IgD-negative memory B cell (primary cell): ENCODE data around the gene SOX5. TPM values are rescaled to one million over a fixed set of nuclear protein-coding genes. Genes with fewer than 3 reads are reported as not detected.

Experiments
- H3K27ac Mint-ChIP-seq, 3 donors: one replicate each; pipeline ENCODE4 v1.8.0; 2020 to 2022; ENCODE audit warnings: mild to moderate bottlenecking in 3 of 3, mixed read lengths in 3 of 3, moderate library complexity in 1 of 3
- H3K27me3 Mint-ChIP-seq: one replicate; pipeline ENCODE4 v1.8.0; 2021; ENCODE audit warnings: mixed read lengths
- H3K36me3 Mint-ChIP-seq: one replicate; pipeline ENCODE4 v1.8.0; 2020; ENCODE audit warnings: mild to moderate bottlenecking, mixed read lengths
- H3K4me1 Mint-ChIP-seq, 3 donors: one replicate each; pipeline ENCODE4 v1.8.0; 2020 to 2022; ENCODE audit warnings: mixed read lengths in 3 of 3, mild to moderate bottlenecking in 1 of 3
- H3K4me3 Mint-ChIP-seq, 4 donors: one replicate each; pipeline ENCODE4 v1.8.0; 2020 to 2022; ENCODE audit warnings: mild to moderate bottlenecking in 4 of 4, mixed read lengths in 4 of 4, moderate library complexity in 3 of 4
- H3K9me3 Mint-ChIP-seq, 3 donors: one replicate each; pipeline ENCODE4 v1.8.0; 2020 to 2021; ENCODE audit warnings: mixed read lengths in 3 of 3, mild to moderate bottlenecking in 1 of 3
- polyA plus RNA-seq: library from polyadenylated mRNA; unstranded; fragments of 300-500 nt; fragmentation: Illumina TruSeq; gene quantifications from one replicate; pipeline ENCODE4 v1.2.3, GENCODE V29; 2021

SOX5 gene
- polyA plus RNA-seq, 1 donor from 2014 or later, result 11.0 TPM

GRCh38 chr12:23566133-23566532 is 383.3 kb downstream of the SOX5 start:
- peaks cover 3% of the 10 kb centered on the region for H3K36me3 Mint-ChIP-seq
- H3K9me3 Mint-ChIP-seq, result peaks cover 0 to 2% (median 0%) of the 10 kb centered on the region in 3 donors
- H3K27ac Mint-ChIP-seq, result no peak overlapping the region
- no peaks in the 10 kb centered on the region for H3K27me3 Mint-ChIP-seq
- H3K4me1 Mint-ChIP-seq, result peaks cover 0 to 8% (median 1%) of the 10 kb centered on the region in 3 donors
- H3K4me3 Mint-ChIP-seq, result no peak overlapping the region

GRCh38 chr12:23564451-23565152 is 384.9 kb downstream of the SOX5 start:
- no peaks in the 10 kb centered on the region for H3K27me3 Mint-ChIP-seq
- H3K27ac Mint-ChIP-seq, result no peak overlapping the region
- H3K4me3 Mint-ChIP-seq, result no peak overlapping the region
- peaks cover 0 to 8% (median 1%) of the 10 kb centered on the region in 3 donors for H3K4me1 Mint-ChIP-seq
- H3K36me3 Mint-ChIP-seq, result peaks cover 2% of the 10 kb centered on the region
- H3K9me3 Mint-ChIP-seq, result peaks cover 0 to 2% (median 0%) of the 10 kb centered on the region in 3 donors

DNA sequence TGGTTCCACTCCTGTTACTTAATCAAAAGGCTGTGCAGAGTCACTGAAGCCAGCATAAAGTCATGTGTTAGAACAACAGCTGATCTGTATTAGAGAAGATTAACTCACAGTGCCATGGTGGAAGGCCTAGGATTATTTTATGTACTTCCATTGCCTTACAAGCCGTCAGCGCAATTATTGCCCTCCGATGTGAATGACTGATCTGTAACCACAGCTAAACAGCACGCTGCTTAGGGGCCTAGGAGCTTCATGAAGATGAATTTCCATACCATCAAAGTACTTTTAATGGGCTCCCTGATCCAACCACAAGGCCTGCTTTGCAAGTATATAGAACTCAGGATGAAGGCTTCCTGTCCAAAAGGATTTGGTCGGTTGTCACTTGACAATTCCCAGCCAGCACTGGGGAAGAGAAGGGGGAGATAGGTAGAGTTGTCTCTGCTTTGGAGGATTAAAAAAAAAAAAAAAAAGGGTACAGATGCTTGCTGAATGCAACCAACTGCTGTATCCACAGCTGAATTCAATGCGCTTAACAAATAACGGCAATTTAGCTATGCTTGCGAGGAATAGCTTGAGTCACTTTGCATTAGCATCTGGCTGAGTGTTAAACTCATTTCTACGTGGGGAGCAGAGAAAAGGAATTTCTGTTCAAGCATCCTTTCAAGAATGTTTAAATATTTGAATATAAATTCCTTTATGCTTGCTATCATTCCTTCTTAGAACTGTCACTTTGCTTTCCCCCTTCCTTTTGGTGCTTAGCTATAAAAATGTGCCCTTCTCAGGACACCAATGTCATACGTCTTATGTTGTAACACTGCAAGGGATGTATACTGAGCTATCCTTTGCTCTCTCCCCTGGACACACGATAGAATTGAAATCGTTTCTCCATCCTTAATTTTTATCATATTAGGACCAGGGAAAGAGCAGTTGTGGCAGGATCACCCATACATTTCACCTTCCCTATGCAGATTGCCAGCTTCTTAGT is 387.8 kb downstream of the SOX5 start:
- no peak overlapping the region for H3K27ac Mint-ChIP-seq
- peaks cover 0 to 5% (median 0%) of the 10 kb centered on the region in 3 donors for H3K9me3 Mint-ChIP-seq
- H3K36me3 Mint-ChIP-seq, result no peaks in the 10 kb centered on the region
- H3K27me3 Mint-ChIP-seq, result no peaks in the 10 kb centered on the region
- no peaks in the 10 kb centered on the region for H3K4me1 Mint-ChIP-seq
- no peak overlapping the region for H3K4me3 Mint-ChIP-seq

DNA sequence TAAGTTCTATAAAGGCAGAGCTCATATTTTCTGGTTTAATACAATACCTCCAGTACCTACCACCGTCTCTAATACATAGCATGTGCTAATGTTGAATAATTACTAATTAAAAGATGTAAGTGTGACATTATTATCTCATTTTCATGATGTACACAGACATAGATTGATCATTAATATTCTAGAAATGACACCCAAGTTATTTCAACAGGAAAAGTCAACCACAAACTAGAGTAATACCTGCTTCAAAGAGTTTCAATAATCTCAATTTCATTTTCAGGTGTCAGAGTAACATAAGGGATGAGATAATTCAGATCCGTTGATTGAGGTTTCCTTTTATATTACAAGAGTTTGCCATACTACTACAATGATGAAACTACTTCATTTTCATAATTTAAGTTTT is 388.9 kb downstream of the SOX5 start:
- H3K9me3 Mint-ChIP-seq, result peaks cover 0 to 5% (median 0%) of the 10 kb centered on the region in 3 donors
- H3K27me3 Mint-ChIP-seq, result no peaks in the 10 kb centered on the region

GRCh38 chr12:23559268-23559753 is 390.2 kb downstream of the SOX5 start:
- no peaks in the 10 kb centered on the region for H3K4me1 Mint-ChIP-seq
- H3K27ac Mint-ChIP-seq, result no peak overlapping the region
- no peak overlapping the region for H3K4me3 Mint-ChIP-seq
- no peaks in the 10 kb centered on the region for H3K36me3 Mint-ChIP-seq
- H3K27me3 Mint-ChIP-seq, result no peaks in the 10 kb centered on the region
- H3K9me3 Mint-ChIP-seq, result peaks cover 0 to 5% (median 0%) of the 10 kb centered on the region in 3 donors

More for the DNA sequence above, 388.9 kb downstream of the SOX5 start:
- H3K27ac Mint-ChIP-seq, result no peak overlapping the region
- H3K4me1 Mint-ChIP-seq, result no peaks in the 10 kb centered on the region
- no peak overlapping the region for H3K4me3 Mint-ChIP-seq
- no peaks in the 10 kb centered on the region for H3K36me3 Mint-ChIP-seq

DNA sequence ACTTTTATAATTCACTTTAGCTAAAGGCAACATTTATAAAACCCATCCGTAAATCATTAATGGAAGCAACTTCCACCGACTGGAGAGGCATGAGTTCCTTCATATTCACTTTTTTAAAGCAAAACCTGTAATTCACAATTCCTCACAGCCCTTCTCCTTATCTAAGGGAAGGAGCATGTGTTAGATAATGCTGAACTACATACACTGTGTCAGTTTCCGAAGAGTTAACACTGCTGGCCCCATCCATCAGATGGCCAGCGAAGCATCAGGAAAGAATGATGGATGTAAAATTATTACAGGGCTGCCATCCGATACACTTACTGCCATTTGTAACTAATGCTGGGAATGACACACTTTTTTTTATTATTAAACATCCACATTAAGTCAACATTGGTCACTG is 392.8 kb downstream of the SOX5 start:
- Mint-ChIP-seq H3K9me3 (peaks cover 0 to 5% (median 2%) of the 10 kb centered on the region in 3 donors), H3K27me3 (no peaks in the 10 kb centered on the region), H3K36me3 (no peaks in the 10 kb centered on the region), H3K4me1 (no peaks in the 10 kb centered on the region), H3K27ac (no peak overlapping the region), H3K4me3 (no peak overlapping the region)

DNA sequence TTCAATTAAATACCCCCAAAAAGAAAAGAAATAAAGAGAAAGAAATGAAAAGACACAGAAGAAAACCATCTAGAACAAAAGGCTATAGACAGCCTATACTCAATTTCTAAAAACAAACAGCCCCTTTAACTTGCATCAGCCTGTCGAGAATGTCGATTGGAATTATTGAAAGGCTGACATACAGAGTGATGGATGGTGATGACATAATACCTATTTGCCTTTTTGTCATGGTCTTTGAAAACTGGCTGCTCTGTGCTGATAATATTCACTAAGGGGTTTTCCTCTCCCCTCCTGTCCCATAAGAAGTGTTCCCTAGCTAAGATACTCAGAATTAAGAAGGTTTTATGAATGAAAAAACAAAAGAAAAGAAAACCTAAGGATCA is 393.7 kb downstream of the SOX5 start:
- no peaks in the 10 kb centered on the region for H3K36me3 Mint-ChIP-seq
- no peak overlapping the region for H3K27ac Mint-ChIP-seq
- H3K27me3 Mint-ChIP-seq, result no peaks in the 10 kb centered on the region
- H3K4me3 Mint-ChIP-seq, result no peak overlapping the region
- no peaks in the 10 kb centered on the region for H3K4me1 Mint-ChIP-seq
- peaks cover 0 to 5% (median 2%) of the 10 kb centered on the region in 3 donors for H3K9me3 Mint-ChIP-seq

GRCh38 chr12:23555180-23555824 is 394.2 kb downstream of the SOX5 start:
- Mint-ChIP-seq H3K27me3 (no peaks in the 10 kb centered on the region), H3K36me3 (no peaks in the 10 kb centered on the region), H3K4me1 (no peaks in the 10 kb centered on the region), H3K4me3 (no peak overlapping the region), H3K27ac (no peak overlapping the region), H3K9me3 (peaks cover 0 to 5% (median 2%) of the 10 kb centered on the region in 3 donors)

DNA sequence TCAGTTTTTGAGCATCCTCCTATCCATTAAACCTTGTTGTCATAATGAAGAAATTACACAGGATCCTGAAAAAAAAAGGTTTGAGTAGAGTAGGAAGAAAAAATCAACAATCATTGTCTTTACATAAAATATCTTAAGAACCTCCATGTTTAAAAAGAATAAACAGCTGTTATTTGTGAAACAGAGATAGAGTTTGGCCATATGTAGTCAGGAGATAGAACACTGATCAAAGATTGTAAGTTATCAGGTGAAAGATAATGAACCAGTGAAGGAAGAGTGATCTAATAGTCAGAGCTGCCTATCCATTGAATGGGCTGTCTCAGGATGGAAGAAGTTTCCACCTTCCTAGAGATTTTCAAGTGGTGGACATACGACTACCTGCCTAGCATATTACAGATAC is 397.1 kb downstream of the SOX5 start:
- peaks cover 0 to 2% (median 0%) of the 10 kb centered on the region in 3 donors for H3K9me3 Mint-ChIP-seq
- no peaks in the 10 kb centered on the region for H3K27me3 Mint-ChIP-seq
- H3K27ac Mint-ChIP-seq, result no peak overlapping the region
- H3K4me1 Mint-ChIP-seq, result no peaks in the 10 kb centered on the region
- no peaks in the 10 kb centered on the region for H3K36me3 Mint-ChIP-seq
- no peak overlapping the region for H3K4me3 Mint-ChIP-seq

DNA sequence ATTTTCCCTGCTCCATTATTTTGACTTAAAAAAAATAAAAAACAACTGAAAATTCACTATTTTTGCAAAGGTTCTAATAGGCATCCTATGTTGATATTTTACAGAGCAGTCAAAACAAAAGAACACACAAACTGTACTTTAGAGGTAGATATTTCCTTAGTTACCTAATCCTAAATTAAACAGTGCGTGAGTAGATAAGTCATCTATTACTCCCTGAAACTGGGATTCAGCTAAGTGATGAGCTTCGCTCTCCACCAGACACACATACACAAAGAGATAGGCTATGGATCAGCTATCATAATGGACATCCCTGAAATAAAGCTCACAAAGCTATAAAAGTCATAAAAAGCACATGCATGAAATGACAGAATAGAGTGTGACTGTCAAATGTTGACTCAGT is 398.7 kb downstream of the SOX5 start:
- no peak overlapping the region for H3K27ac Mint-ChIP-seq
- H3K27me3 Mint-ChIP-seq, result no peaks in the 10 kb centered on the region
- H3K36me3 Mint-ChIP-seq, result no peaks in the 10 kb centered on the region
- no peaks in the 10 kb centered on the region for H3K4me1 Mint-ChIP-seq
- H3K9me3 Mint-ChIP-seq, result peaks cover 0 to 2% (median 0%) of the 10 kb centered on the region in 3 donors
- H3K4me3 Mint-ChIP-seq, result no peak overlapping the region

- H3K4me1 Mint-ChIP-seq, result no peaks in the 10 kb centered on the region
Observed at GRCh38 chr12:23548742-23549141, 400.7 kb downstream of the SOX5 start.

DNA sequence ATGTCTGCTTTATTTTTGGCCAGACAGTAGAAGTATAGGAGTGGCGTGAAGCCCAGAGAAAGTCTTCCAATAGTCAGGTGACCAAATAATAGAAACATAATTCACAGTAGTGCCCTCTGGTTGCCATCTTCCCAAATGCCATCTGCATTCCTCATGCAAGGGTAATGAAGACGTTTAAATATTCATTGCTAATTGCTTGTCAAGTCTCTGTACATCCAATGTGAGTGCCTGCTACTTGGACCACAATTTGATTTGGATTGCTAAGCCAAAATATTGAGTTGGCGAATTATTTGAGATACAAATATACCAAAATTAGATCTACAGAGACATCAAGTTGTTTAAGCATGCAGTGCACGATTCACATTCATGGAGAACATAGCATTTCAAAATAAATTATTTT is 402.7 kb downstream of the SOX5 start:
- H3K36me3 Mint-ChIP-seq, result no peaks in the 10 kb centered on the region
- H3K27ac Mint-ChIP-seq, result no peak overlapping the region
- no peaks in the 10 kb centered on the region for H3K4me1 Mint-ChIP-seq
- no peaks in the 10 kb centered on the region for H3K27me3 Mint-ChIP-seq
- no peak overlapping the region for H3K4me3 Mint-ChIP-seq
- no peaks in the 10 kb centered on the region for H3K9me3 Mint-ChIP-seq

More at GRCh38 chr12:23548742-23549141, 400.7 kb downstream of the SOX5 start:
- Mint-ChIP-seq H3K4me3 (no peak overlapping the region), H3K27me3 (no peaks in the 10 kb centered on the region), H3K36me3 (no peaks in the 10 kb centered on the region), H3K9me3 (no peaks in the 10 kb centered on the region), H3K27ac (no peak overlapping the region)

DNA sequence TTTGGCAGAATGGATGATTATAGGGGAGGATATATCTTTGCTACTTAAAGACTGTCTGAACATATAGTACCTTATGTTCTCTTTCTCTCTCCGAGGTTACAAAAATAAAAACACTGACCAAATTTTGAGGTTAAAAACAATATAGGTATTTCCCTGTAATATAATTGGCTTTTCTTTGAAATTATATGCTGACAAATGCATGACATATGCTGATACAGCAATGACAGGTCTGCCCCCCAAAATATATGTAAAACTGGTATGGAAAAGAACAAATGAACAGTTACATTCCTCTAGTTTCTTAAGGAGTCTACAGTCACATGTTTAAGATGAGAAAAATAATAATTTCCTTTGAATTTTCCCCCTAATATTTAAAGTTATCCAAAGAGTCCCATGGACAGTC is 405.7 kb downstream of the SOX5 start:
- no peak overlapping the region for H3K27ac Mint-ChIP-seq
- no peak overlapping the region for H3K4me3 Mint-ChIP-seq
- no peaks in the 10 kb centered on the region for H3K27me3 Mint-ChIP-seq
- H3K4me1 Mint-ChIP-seq, result no peaks in the 10 kb centered on the region
- H3K9me3 Mint-ChIP-seq, result no peaks in the 10 kb centered on the region
- peaks cover 4% of the 10 kb centered on the region for H3K36me3 Mint-ChIP-seq

- Mint-ChIP-seq H3K4me1 (no peaks in the 10 kb centered on the region), H3K27ac (no peak overlapping the region)
Observed at GRCh38 chr12:23542187-23542586, 407.3 kb downstream of the SOX5 start.

GRCh38 chr12:23540572-23540971 is 408.9 kb downstream of the SOX5 start:
- no peak overlapping the region for H3K4me3 Mint-ChIP-seq
- no peak overlapping the region for H3K27ac Mint-ChIP-seq
- H3K27me3 Mint-ChIP-seq, result no peaks in the 10 kb centered on the region
- H3K9me3 Mint-ChIP-seq, result peaks cover 0 to 4% (median 0%) of the 10 kb centered on the region in 3 donors
- H3K4me1 Mint-ChIP-seq, result peaks cover 6 to 11% (median 10%) of the 10 kb centered on the region in 3 donors
- H3K36me3 Mint-ChIP-seq, result peaks cover 6% of the 10 kb centered on the region

More at GRCh38 chr12:23542187-23542586, 407.3 kb downstream of the SOX5 start:
- H3K27me3 Mint-ChIP-seq, result no peaks in the 10 kb centered on the region
- no peak overlapping the region for H3K4me3 Mint-ChIP-seq
- H3K36me3 Mint-ChIP-seq, result peaks cover 4% of the 10 kb centered on the region
- peaks cover 0 to 4% (median 0%) of the 10 kb centered on the region in 3 donors for H3K9me3 Mint-ChIP-seq
